BJ (cell line): ENCODE results near the gene CIROP. TPM values are rescaled to one million over a fixed set of nuclear protein-coding genes. Genes with fewer than 3 reads are reported as not detected.

Source experiments
- CTCF ChIA-PET: fragments of 350-600 bp; formaldehyde crosslinking; extraction: SDS; loops from one replicate; lab custom pipeline; 2021; ENCODE audit warnings: antibody characterized with exemption, inconsistent platforms; lab: Yijun Ruan, JAX
- POLR2A ChIA-PET: fragments of 300-600 bp; sonication (Branson Sonifier 250); formaldehyde crosslinking; extraction: SDS; loops from one replicate; lab custom pipeline; 2021; ENCODE audit warnings: antibody characterized with exemption; lab: Charles Lee
- DNase-seq: peaks from one replicate; pipeline ENCODE4 v3.0.0-alpha.2; 2011; ENCODE audit warnings: low read depth
- H3K27me3 ChIP-seq: 2 replicates; pipeline ENCODE4 v1.6.0; 2011; ENCODE audit warnings: low read length; ENCODE audit not compliant: control insufficient read depth, insufficient read depth
- H3K36me3 ChIP-seq: 2 replicates; pipeline ENCODE4 v1.5.1; 2011; ENCODE audit warnings: low read length; ENCODE audit not compliant: control insufficient read depth, insufficient read depth
- H3K4me3 ChIP-seq: 2 replicates; pipeline ENCODE4 v1.5.1; 2011; ENCODE audit warnings: low read depth, mild to moderate bottlenecking, control low read depth, low read length
- polyA plus RNA-seq: library from polyadenylated mRNA; depleted of rRNA; stranded (reverse); fragments of >200 nt; gene quantifications from 2 replicates; pipeline ENCODE4 v1.2.3, GENCODE V29; 2011; rRNA removed
- TF ChIP-seq, protein P1 (sequence below): IDR thresholded peaks from 2 replicates; pipeline ENCODE4 v1.5.1; 2011; ENCODE audit warnings: low read depth, mild to moderate bottlenecking, control low read depth, inconsistent platforms, low read length, moderate library complexity; ENCODE audit not compliant: insufficient read depth

Gene CIROP
- polyA plus RNA-seq, 1 experiment, result 0.07 TPM

DNA sequence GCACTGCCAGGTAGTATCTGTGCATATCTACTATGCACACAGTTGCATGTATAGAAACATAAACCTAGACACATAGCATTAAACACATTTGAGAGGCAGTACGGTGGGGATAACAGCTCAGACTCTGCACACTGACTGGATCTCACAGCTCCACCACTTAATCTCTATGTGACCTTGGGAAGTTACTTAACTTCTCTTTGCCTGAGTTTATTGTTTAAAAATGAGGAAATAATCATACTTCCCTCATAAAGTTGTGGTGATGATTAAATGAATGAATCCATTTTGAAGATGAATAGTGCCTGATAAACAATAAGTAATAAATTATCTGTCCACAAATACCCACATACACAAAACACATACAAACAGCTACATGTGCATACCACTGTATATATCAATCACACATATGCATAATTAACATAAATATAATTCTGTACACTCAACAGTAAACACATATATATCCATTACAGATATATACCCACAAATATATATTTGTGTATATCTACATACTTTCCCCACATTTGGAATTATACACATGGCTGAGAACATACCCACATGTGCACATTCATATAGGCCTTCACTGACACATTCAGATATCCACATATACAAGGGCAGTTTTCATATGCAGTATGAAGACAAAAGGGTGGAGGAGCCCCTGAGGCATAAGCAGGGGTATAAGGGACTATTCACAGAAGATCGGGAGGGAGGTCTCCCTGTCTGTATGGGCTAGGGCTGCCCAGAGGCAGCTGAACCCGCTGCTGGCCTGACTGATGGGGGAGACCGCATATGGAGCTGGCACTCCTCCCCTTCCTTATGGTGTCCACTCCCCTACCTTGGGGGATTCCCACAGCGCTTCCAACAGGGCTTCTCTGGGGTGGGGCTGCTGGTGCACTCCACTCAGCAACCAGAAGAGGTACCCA, 53.4 kb downstream of the CIROP start:
- ChIA-PET POLR2A (no interaction called here), CTCF (interaction anchor here (0.7 to 19.2 kb wide), 9 partner anchors 8 to 95 kb away, joined by 3 to 539 read pairs (median 4); partner anchors contain the start of genes AJUBA, HAUS4 and PSMB11)
- DNase-seq, result no peak
- Histone ChIP-seq H3K36me3 (peaks cover 3% of the 10 kb centered on the region; the same call in 1 of the 2 replicates), H3K4me3 (no peak overlapping the region), H3K27me3 (no peaks in the 10 kb centered on the region)
- TF ChIP-seq, protein P1, sequence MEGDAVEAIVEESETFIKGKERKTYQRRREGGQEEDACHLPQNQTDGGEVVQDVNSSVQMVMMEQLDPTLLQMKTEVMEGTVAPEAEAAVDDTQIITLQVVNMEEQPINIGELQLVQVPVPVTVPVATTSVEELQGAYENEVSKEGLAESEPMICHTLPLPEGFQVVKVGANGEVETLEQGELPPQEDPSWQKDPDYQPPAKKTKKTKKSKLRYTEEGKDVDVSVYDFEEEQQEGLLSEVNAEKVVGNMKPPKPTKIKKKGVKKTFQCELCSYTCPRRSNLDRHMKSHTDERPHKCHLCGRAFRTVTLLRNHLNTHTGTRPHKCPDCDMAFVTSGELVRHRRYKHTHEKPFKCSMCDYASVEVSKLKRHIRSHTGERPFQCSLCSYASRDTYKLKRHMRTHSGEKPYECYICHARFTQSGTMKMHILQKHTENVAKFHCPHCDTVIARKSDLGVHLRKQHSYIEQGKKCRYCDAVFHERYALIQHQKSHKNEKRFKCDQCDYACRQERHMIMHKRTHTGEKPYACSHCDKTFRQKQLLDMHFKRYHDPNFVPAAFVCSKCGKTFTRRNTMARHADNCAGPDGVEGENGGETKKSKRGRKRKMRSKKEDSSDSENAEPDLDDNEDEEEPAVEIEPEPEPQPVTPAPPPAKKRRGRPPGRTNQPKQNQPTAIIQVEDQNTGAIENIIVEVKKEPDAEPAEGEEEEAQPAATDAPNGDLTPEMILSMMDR, result no peak

Other genes with a start within 250 kb of the CIROP start
- 124 and 308 TPM in 2 replicates for gene LRP10, start 233.2 kb downstream of the CIROP start, polyA plus RNA-seq
- gene REM2, start 221.8 kb downstream of the CIROP start, polyA plus RNA-seq, result 0.05 and 0.10 TPM in 2 replicates
- gene RBM23, start 185.8 kb downstream of the CIROP start, polyA plus RNA-seq, result 54.1 and 60.9 TPM in 2 replicates
- 128 and 152 TPM in 2 replicates for gene PRMT5, start 175.6 kb downstream of the CIROP start, polyA plus RNA-seq
- 23.5 and 26.4 TPM in 2 replicates for gene HAUS4, start 147.9 kb downstream of the CIROP start, polyA plus RNA-seq
- 94.7 and 109 TPM in 2 replicates for gene AJUBA, start 122.4 kb downstream of the CIROP start, polyA plus RNA-seq
- gene C14orf93, start 94.8 kb downstream of the CIROP start, polyA plus RNA-seq, result 9.1 and 14.7 TPM in 2 replicates
- 257 and 304 TPM in 2 replicates for gene PSMB5, start 70.1 kb downstream of the CIROP start, polyA plus RNA-seq
- not detected in 2 replicates for gene PSMB11, start 62.8 kb downstream of the CIROP start, polyA plus RNA-seq
- 9.0 and 14.8 TPM in 2 replicates for gene CDH24, start 47.5 kb downstream of the CIROP start, polyA plus RNA-seq
- gene ACIN1, start 9.9 kb downstream of the CIROP start, polyA plus RNA-seq, result 120 and 123 TPM in 2 replicates
- 104 and 112 TPM in 2 replicates for gene C14orf119, start 9.5 kb downstream of the CIROP start, polyA plus RNA-seq
- not detected in 2 replicates for gene CEBPE, start 14.3 kb upstream of the CIROP start, polyA plus RNA-seq
- gene SLC7A8, start 78.7 kb upstream of the CIROP start, polyA plus RNA-seq, result 2.8 and 4.6 TPM in 2 replicates
- not detected in 2 replicates for gene RNF212B, start 132.9 kb upstream of the CIROP start, polyA plus RNA-seq
- 11.9 and 16.0 TPM in 2 replicates for gene HOMEZ, start 181.1 kb upstream of the CIROP start, polyA plus RNA-seq
- 2.5 and 2.8 TPM in 2 replicates for gene PPP1R3E, start 197.9 kb upstream of the CIROP start, polyA plus RNA-seq
- 26.5 and 27.9 TPM in 2 replicates for gene BCL2L2, start 201.8 kb upstream of the CIROP start, polyA plus RNA-seq
- gene PABPN1, start 216.5 kb upstream of the CIROP start, polyA plus RNA-seq, result 119 and 143 TPM in 2 replicates
- gene SLC22A17, start 247.9 kb upstream of the CIROP start, polyA plus RNA-seq, result 9.0 and 14.0 TPM in 2 replicates